Keratinocyte (primary cell): Measurements from ENCODE around the gene SYNGR1.
"Not testable (repeated sequence)": the region's sequence is repeated elsewhere in the genome, so short reads cannot be mapped to it uniquely, and the experiment has no call there.

ENCODE experiments used
- EZH2 ChIP-seq: IDR thresholded peaks from one replicate; pipeline ENCODE4 v1.6.1; 2012; ENCODE audit warnings: inconsistent platforms, mild to moderate bottlenecking, low read length, moderate library complexity
- TF ChIP-seq, protein P1 (sequence below), 3 experiments: IDR thresholded peaks in 1 of 3; conservative IDR thresholded peaks in 1 of 3; optimal IDR thresholded peaks in 1 of 3; 2 replicates in 2 of 3; 3 replicates in 1 of 3; pipeline versions ENCODE3 to v1.5.1; 2011; ENCODE audit warnings: low read length in 3 of 3, mild to moderate bottlenecking in 3 of 3, moderate library complexity in 2 of 3, control low read depth in 1 of 3, inconsistent platforms in 1 of 3; ENCODE audit not compliant: insufficient read depth in 2 of 3; ENCODE audit errors: extremely low read depth in 1 of 3

DNA sequence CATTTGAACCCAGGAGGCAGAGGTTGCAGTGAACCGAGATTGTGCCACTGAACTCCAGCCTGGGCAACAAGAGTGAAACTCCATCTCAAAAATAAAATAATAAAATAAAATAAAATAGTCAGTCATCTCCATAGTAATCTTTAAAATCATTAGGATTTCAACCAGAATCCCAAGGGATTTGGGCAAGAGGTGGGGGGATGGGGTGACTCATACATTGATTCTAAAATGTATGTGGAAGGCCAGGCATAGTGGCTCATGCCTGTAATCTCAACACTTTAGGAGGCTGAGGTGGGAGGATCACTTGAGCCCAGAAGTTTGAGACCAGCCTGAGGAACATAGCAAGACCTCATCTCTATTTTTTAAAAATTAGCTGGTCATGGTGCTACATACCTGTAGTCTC is 19.2 kb upstream of the SYNGR1 start:
- TF ChIP-seq, protein P1, sequence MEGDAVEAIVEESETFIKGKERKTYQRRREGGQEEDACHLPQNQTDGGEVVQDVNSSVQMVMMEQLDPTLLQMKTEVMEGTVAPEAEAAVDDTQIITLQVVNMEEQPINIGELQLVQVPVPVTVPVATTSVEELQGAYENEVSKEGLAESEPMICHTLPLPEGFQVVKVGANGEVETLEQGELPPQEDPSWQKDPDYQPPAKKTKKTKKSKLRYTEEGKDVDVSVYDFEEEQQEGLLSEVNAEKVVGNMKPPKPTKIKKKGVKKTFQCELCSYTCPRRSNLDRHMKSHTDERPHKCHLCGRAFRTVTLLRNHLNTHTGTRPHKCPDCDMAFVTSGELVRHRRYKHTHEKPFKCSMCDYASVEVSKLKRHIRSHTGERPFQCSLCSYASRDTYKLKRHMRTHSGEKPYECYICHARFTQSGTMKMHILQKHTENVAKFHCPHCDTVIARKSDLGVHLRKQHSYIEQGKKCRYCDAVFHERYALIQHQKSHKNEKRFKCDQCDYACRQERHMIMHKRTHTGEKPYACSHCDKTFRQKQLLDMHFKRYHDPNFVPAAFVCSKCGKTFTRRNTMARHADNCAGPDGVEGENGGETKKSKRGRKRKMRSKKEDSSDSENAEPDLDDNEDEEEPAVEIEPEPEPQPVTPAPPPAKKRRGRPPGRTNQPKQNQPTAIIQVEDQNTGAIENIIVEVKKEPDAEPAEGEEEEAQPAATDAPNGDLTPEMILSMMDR (optimal IDR thresholded peaks at IDR 0.05 in 1 of 3, IDR thresholded peaks at IDR 0.05 in 1 of 3, conservative IDR thresholded peaks at IDR 0.05 in 1 of 3; ENCODE audit: extremely low read depth in 1 of 3, insufficient read depth in 2 of 3, low read length in 3 of 3), result not testable (repeated sequence)
- TF ChIP-seq EZH2, result not testable (repeated sequence)
